ENCODE results near the gene MIPOL1.
A peak's percentile ranks its signal among the peaks of the same experiment; 100 is the strongest.
"Not testable (repeated sequence)": the region's sequence is repeated elsewhere in the genome, so short reads cannot be mapped to it uniquely, and the experiment has no call there.

MIPOL1 gene

DNA sequence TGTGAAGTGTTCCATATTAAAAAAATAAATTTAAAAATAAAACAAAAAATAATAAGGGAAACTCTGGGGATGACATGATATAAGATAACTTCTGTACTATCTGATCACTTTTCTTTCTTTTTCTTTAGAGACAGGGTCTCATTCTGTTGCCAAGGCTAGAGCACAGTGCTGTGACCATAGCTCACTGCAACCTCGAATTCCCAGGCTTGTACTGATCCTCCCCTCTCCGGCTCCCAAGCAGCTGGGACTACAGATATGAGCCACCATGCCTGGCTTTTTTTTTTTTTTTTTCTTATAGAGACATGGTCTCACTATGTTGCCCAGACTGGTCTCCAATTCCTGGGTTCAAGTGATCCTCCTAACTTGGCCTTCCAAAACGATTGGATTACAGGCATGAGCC, 10.4 kb upstream of the MIPOL1 start:
- DNase-seq (ENCODE audit: low read depth), result no peak

DNA sequence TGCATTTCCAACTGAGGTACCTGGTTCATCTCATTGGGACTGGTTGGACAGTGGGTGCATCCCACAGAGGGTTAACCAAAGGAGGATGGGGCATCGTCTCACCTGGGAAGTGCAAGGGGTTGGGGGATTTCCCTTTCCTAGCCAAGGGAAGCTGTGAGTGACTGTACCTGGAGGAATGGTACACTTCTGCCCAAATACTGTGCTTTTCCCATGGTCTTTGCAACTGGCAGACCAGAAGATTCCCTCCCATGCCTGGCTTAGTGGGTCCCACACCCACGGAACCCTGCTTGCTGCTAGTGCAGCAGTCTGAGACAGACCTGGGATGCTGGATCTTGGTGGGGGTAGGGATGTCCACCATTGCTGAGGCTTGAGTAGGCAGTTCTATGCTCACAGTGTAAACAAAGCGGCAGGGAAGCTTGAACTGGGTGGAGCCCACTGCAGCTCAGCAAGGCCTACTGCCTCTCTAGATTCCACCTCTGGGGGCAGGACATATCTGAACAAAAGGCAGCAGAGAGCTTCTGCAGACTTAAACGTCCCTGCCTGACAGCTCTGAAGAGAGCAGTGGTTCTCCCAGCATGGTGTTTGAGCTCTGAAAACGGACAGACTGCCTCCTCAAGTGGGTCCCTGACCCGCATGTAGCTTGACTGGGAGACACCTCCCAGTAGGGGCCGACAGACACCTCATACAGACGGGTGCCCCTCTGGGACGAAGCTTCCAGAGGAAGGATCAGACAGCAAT, 9.7 kb upstream of the MIPOL1 start:
- not testable (repeated sequence) for DNase-seq (ENCODE audit: low read depth)

DNA sequence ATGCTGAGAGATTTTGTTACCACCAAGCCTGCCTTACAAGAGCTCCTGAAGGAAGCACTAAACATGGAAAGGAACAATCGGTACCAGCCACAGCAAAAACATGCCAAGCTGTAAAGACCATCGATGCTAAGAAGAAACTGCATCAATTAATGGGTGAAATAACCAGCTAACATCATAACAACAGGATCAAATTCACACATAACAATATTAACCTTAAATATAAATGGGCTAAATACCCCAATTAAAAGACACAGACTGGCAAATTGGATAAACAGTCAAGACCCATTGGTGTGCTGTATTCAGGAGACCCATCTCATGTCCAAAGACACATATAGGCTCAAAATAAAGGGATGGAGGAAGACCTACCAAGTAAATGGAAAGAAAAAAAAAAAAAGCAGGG, 8.0 kb upstream of the MIPOL1 start:
- not testable (repeated sequence) for DNase-seq (ENCODE audit: low read depth)

DNA sequence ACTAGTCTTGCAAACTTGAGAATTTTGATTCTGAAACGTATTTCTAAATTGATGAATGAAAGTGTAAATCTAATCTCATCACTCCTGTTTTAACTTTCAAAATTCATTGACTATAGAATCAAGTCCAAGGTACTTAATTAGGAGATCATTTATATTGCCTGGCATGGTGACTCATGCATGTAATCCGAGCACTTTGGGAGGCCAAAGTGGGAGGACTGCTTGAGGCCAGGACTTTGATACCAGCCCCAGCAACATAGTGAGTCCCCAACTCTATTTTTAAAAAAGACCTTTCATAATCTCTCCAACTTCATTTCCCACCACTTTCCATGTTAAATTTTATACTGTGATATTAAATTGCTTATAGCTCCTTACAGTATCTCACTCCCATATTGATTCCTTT, 3.0 kb upstream of the MIPOL1 start:
- DNase-seq (ENCODE audit: low read depth), result no peak

DNA sequence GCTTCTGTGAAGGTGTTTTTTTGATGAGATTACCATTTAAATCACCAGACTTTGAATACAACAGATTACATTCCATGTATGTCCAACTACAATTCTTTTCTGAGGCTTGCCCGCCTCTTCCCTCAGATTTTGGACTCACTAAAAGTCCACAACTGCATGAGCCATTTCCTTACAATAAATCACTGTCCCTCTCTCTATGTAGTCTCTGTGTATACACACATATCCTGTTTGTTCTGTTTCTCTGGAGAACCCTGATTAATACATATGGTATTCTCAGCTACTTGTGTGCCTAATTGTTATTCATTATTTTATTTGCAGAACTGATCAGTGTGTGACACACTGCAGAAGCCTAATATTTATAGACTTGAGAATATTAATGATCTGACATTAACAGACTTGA, 2.4 kb upstream of the MIPOL1 start:
- DNase-seq (ENCODE audit: low read depth), result no peak

DNA sequence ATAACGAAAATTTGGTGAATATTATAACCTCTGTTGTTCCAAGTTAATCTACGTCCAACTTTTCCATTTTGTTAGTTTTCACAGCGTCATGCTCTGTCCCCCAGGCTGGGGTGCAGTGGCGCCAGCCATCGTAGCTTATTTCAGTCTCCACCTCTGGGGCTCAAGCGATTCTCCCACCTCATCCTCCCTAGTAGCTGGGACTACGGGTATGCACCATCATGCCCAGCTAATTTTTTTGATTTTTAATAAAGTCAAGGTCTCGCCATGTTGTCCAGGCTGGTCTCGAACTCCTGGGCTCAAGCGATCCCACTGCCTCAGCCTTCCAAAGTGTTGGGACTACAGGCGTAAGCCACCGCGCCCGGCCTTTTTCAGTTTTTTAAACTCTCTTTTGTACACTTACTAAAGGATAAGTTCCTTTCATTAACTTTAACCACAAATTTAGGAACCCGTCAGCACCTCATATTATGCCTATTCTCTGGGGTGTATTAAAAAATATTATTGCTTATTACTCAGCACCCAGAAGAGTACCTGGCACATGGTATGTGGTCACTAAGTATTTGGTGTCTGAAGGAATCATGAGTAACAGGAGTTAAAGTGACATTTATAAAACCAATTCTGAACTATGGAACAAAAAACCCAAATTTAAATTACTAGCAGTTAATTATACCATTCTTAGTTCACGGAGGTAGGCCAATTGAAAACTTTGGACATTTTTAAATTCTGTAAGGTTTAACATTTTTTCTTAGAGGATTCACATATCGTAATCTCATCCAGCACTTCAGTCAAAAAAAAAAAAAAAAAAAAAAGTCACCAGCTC, 925 bp upstream of the MIPOL1 start:
- DNase-seq (ENCODE audit: low read depth), result no peak

DNA sequence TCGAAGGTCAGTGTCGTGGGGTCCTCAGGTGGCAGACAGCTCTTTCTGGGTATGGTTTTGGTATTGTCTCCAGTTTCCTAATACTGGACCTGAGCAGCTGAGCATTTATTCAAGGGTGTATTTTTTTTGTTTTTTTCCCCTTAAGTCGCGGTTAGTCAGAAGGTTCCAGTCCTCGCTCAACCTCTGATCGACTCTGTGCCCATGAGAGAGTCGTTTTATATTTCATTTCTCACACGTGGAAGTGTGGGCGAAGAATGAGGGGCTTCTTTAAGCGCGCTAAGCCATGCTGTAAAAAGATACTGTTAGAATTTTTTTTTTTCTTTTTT, 499 bp downstream of the MIPOL1 start:
- DNase-seq (ENCODE audit: low read depth), result no peak

DNA sequence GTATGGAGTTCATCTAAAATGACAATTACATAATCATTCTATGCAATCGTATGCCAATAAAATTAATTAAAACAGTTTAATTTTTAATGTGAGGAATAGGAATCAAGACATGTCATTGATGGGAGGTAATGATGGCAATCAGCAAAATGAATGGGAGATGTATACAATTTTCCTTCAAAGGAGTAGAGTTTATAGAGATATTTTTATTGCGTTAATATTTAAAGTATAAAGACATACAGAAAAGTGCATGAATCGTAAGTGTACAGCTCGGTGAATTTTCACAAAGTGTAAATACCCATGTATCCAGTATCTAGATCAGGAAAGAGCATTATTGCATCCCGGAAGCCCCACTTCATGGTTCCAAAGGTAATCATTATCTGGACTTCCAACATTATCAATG, 1.2 kb downstream of the MIPOL1 start:
- DNase-seq (ENCODE audit: low read depth), result no peak

DNA sequence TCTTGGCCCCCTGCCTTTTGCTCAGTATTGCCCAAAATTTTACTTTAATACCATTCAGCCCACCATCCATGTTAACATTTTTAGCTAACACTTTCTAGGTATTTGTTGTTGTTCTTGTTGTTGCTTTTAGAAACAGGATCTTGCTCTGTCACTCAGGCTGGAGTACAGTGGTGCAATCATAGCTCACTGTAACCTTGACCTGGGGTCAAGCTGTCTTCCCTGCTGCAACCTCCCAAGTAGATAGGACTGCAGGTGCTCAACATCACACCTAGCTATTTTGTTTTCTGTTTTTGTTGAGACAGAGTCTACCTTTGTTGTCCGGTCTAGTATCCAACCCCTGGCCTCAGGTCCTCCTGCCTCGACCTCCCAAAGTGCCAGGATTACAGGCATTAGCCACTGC, 4.0 kb downstream of the MIPOL1 start:
- no peak for DNase-seq (ENCODE audit: low read depth)

DNA sequence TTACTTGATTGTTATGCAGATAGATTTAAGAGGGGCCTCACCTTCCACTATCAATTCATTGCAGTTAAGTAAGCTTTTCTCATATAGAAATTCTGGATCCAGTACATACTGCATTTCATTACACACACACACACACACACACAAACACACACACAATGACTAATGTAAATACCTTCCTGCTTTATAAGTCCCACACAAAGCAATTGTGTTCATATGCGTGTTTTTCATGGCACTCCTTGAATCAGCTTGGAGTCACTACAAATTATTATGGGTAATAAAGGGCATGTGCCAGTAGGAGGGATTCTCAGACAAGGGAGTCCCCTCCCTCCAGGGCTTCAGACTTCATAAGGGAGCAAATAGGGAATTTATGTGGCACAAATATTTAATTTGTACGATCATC, 4.5 kb downstream of the MIPOL1 start:
- DNase-seq (ENCODE audit: low read depth), result no peak

DNA sequence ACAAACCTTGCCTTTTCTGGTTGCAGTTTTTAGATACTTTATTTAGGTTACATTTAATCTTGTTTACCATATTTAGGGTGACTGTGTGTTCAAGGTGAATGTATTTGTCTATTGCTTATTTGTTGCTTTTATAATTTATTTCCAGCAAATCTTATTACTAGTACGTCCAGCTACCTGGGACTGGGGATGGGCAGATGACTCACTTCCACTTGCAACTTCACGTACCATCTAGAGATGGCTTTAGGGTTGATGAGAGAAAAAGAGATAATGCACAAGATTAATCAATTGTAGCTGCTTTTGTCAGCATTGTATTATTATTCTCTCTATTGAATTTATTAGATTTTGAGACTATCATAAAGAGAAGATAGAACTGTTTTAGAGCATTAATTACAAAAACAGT, 5.1 kb downstream of the MIPOL1 start:
- no peak for DNase-seq (ENCODE audit: low read depth)

DNA sequence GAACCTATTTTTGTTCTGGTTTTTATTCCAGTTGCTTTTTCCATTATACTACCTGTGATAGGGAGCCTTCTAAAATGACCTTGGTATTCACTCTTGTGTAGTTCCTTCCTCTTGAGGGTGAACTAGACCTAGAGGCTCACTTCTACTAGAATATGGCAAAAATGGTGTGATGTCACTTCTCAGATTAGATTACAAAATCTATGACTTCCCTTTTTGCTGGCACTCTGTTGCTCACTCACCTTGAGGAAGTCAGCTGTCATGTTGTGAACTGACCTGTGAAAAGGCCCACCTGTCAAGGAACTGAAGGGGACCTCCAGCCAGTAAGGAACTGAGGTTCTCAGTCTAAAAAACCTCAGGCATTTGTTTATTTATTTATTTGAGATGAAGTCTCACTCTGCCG, 5.7 kb downstream of the MIPOL1 start:
- DNase-seq (ENCODE audit: low read depth), result no peak

DNA sequence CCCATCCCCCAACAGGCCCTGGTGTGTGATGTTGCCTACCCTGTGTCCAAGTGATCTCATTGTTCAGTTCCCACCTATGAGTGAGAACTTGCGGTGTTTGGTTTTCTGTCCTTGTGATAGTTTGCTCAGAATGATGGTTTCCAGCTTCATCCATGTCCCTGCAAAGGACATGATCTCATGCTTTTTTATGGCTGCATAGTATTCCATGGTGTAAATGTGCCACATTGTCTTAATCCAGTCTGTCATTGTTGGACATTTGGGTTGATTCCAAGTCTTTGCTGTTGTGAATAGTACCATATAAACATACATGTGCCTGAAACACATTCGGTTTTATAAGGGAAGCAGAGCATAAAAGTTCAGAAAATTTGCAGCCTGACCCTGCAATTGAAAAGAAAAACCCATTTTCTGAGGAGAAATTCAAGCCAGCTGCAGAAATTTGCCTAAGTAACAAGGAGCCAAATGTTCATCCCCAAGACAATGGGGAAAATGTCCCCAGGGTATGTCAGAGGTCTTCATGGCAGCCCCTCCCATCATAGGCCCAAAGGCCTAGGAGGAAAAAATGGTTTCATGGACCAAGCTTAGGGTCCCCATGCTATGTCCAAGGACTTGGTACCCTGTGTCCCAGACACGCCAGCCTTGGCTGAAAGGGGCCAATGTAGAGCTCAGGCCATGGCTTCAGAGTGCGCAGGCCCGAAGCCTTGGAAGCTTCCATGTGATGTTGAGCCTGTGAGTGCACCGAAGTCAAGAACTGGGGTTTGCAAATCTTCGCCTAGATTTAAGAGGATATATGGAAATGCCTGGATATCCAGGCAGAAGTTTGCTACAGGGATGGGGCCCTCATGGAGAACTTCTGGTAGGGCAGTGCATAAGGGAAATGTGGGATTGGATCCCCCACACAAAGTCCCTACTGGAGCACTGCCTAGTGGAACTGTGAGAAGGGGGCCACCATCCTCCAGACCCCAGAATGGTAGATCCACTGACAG, 8.2 kb downstream of the MIPOL1 start:
- DNase-seq (ENCODE audit: low read depth), result not testable (repeated sequence)

DNA sequence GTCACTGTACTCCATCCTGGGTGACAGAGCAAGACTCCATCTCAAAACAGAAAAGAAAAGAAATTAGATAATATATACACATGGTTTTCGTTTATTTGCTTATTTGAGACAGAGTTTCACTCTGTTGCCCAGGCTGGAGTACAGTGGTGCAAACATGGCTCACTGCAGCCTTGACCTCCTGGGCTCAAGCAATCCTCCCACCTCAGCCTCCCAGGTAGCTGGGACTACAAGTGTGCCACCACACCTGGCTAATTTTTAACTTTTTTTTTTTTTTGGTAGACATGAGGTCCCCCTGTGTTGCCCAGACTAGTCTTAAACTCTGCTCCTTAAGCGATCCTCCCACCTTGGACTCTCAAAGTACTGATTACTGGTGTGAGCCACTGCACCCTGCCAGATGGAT, 11.9 kb downstream of the MIPOL1 start:
- DNase-seq (ENCODE audit: low read depth), result not testable (repeated sequence)

DNA sequence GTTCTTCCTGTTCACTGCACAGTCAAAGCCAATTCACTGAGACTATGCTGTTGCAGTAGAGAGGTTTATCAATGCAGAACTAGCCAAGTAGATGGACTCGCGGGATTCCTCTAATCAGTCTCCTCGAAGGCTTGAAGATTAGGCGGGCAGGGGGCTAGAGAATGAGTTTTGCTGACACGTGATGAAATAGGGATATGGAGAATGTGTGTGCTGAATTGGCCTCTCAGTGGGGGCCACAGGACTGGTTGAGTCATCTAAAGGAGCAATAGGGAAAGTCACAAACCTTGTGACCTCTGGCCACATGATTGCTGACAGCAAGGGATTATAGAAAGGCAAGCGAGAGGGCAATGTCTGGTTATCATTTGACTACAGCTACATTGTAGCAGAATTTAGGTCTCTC, 12.7 kb downstream of the MIPOL1 start:
- DNase-seq (ENCODE audit: low read depth), result no peak

DNA sequence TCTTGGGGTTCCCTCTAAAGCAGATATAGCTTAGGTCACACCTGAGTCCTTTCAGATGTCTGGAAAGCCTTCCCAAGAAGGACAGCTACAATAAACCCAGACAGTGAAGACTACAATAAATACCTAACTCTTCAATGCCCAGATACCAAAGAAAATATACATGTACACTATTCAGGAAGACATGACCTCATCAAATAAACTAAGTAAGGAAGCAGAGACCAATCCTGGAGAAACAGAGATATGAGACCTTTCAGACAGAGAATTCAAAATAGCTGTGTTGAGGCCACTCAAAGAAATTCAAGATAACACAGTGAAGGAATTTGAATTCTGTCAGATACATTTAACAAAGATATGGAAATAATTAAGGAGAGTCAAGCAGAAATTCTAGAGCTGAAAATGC, 15.3 kb downstream of the MIPOL1 start:
- DNase-seq (ENCODE audit: low read depth), result no peak

DNA sequence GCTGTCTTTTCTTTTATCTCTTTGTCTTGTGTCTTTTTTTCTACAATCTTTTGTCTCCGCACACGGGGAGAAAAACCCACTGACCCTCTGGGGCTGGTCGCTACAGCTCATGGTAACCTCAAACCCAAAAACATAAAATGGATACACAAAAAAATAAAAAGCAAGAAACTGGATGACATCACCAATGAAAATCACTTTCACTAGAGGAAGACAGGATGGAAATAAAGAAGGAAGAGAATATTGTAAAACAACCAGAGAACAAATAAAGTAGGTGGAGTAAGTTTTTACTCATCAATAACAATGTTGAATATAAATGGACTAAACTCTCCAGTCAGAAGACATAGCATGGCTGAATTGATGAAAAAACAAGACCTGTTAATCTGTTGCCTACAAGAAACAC, 17.6 kb downstream of the MIPOL1 start:
- DNase-seq (ENCODE audit: low read depth), result no peak

DNA sequence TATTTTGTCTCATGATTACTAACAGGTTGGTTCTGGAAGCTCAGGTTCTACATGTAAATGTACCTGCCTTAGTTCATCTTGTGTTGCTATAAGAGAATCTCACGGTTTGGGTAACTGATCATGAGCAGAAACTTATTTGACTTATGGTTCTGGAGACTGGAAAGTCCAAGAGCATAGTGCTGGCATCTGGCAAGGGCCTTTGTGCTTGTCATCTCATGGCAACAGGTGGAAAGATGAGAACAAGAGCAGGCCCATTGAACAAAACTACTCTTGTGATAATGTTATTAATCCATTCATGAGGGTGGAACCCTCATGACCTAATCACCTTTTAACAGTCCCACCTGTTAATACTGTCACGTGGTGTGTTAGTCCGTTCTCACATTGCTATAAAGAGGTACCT, 23.3 kb downstream of the MIPOL1 start:
- DNase-seq (ENCODE audit: low read depth), result no peak

DNA sequence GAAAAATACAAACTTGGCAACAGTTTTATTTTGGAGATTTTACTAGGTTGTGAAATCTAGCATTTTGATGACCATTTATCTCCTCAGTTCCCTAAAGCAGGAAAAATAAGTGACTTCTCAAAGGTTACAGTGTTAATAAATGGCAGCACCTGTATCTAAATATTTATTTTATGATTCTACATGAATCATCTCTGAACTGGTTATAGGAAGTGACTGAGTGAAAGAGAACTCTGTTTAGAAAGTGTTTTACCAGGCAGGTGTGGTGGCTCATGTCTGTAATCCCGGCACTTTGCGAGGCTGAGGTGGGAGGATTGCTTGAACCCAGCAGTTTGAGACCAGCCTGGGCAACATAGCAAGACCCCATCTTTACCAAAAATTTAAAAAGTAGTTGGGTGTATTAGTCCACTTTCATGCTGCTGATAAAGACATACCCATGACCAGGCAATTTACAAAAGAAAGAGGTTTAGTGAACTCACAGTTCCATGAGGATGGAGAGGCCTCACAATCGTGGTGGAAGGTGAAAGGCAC, 26.3 kb downstream of the MIPOL1 start:
- DNase-seq (ENCODE audit: low read depth), result no peak

DNA sequence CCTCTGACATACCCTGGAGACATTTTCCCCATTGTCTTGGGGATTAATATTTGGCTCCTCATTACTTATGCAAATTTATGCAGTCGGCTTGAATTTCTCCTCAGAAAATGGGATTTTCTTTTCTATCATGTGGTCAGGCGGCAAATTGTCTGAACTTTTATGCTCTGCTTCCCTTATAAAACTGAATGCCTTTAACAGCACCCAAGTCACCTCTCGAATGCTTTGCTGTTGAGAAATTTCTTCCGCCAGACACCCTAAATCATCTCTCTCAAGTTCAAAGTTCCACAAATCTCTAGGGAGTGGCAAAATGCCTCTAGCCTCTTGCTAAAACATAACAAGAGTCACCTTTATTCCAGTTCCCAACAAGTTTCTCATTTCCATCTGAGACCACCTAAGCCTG, 27.9 kb downstream of the MIPOL1 start:
- not testable (repeated sequence) for DNase-seq (ENCODE audit: low read depth)

DNA sequence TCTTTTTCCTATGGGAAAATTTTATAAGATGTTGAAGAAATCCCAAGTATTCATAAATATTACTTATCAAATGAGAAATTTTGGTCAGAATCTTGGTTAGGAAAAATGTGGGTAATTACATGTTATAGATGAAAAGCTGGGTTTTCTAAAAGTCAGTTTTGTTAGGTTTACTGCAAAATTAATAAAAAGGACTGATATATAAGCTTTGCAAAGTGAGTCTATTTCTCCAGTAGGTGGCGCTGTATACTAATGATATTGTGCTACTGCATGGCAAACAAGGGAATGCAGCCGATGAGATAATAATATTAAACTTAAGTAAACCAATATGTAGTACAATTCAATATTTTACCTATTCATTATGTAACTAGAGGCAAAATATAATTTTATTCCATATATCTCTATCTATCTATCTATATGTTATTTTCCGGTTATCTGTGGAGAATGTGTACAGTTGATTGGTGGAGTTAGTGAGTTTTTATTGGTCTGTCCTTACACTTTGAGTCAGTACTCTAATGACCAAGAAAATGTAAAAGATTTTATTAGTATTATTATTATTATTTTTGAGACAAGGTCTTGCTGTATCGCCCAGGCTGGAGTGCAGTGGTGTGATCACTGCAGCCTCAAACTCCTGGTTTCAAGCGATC, 32.9 kb downstream of the MIPOL1 start:
- peak; percentile 37 for DNase-seq (ENCODE audit: low read depth)

Measured in stromal cell of bone marrow (primary cell).